ENCODE measurements around the gene CLCN4. TPM values are rescaled to one million over a fixed set of nuclear protein-coding genes. Genes with fewer than 3 reads are reported as not detected.
A peak's percentile ranks its signal among the peaks of the same experiment; 100 is the strongest.

The CLCN4 gene
- total RNA-seq, 1 experiment from 2014 or later = 17.2 TPM

GRCh38 chrX:10208281-10208856 is 51.6 kb downstream of the CLCN4 start:
- no peak for DNase-seq
- peaks cover 14% of the 10 kb centered on the region for H3K36me3 ChIP-seq
- H3K27me3 ChIP-seq = no peaks in the 10 kb centered on the region

DNA sequence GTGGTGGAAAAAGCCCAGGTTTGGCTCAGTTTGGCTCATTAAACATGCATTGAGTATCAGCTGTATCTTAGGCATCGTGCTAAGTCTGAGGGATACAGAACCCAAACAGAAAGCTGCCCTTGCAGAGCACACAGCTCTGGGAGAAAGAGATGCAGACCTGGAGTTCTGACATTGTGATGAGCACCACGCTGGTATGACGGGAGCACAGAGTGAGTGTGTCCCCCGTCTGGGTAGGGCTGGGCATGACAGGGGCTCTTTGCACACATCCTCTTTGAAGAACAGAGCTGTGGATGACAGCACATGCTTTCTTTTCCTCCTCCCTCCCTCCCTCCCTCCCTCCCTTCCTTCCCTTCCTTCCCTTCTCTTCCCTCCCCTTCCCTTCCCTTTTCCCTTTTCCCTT is 52.2 kb downstream of the CLCN4 start:
- no peak for DNase-seq
- H3K27ac ChIP-seq = no peak overlapping the region
- no peaks in the 10 kb centered on the region; the same call in 1 of the 2 replicates for H3K9me3 ChIP-seq (replicated peaks)
- peaks cover 13% of the 10 kb centered on the region for H3K36me3 ChIP-seq
- no peaks in the 10 kb centered on the region for H3K27me3 ChIP-seq
- no peaks in the 10 kb centered on the region for H3K4me1 ChIP-seq
- H3K4me3 ChIP-seq = no peak overlapping the region

More at GRCh38 chrX:10208281-10208856, 51.6 kb downstream of the CLCN4 start:
- no peak overlapping the region for H3K4me3 ChIP-seq
- H3K27ac ChIP-seq = no peak overlapping the region
- no peaks in the 10 kb centered on the region for H3K4me1 ChIP-seq
- no peaks in the 10 kb centered on the region; the same call in 1 of the 2 replicates for H3K9me3 ChIP-seq (replicated peaks)

GRCh38 chrX:10212395-10212794 is 55.6 kb downstream of the CLCN4 start:
- Histone ChIP-seq H3K9me3 (replicated peaks) (no peaks in the 10 kb centered on the region), H3K4me3 (no peak overlapping the region), H3K4me1 (no peaks in the 10 kb centered on the region), H3K27me3 (no peaks in the 10 kb centered on the region), H3K27ac (no peak overlapping the region), H3K36me3 (peaks cover 18% of the 10 kb centered on the region)
- DNase-seq = no peak

DNA sequence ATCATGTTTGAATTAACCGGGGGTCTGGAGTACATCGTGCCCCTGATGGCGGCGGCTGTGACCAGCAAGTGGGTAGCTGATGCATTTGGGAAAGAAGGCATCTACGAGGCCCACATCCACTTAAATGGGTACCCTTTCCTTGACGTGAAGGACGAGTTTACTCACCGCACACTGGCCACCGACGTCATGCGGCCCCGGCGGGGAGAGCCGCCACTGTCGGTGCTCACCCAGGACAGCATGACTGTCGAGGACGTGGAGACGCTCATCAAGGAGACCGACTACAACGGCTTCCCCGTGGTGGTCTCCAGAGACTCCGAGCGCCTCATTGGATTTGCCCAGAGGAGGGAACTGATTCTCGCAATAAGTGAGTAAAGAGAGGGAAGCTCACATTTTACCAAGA is 56.9 kb downstream of the CLCN4 start:
- DNase-seq = no peak
- Histone ChIP-seq H3K36me3 (peaks cover 14% of the 10 kb centered on the region), H3K27me3 (no peaks in the 10 kb centered on the region), H3K4me3 (no peak overlapping the region), H3K27ac (no peak overlapping the region), H3K9me3 (replicated peaks) (no peaks in the 10 kb centered on the region), H3K4me1 (no peaks in the 10 kb centered on the region)

DNA sequence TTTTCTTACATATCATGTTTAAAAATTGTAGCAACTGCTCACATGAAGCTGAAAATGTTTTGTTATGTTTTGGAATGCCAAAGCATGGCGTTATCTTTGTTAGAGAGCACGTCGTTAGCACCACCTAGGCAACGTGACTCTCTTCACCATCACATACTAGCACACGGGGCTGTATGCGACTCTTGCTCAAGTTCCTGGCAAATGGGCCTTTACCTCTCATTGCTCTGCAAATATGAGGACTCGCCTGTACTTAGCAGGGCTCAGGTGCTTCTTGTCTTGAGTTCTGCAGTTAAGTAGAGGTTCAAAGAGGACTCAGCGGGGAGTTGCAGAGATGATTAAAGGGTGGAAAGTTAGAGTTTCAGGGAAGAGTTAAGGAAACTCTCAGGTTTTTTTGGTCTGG is 59.4 kb downstream of the CLCN4 start:
- Histone ChIP-seq H3K4me1 (no peaks in the 10 kb centered on the region), H3K36me3 (peaks cover 18% of the 10 kb centered on the region), H3K9me3 (replicated peaks) (no peaks in the 10 kb centered on the region), H3K27me3 (no peaks in the 10 kb centered on the region), H3K27ac (no peak overlapping the region), H3K4me3 (no peak overlapping the region)
- no peak for DNase-seq

DNA sequence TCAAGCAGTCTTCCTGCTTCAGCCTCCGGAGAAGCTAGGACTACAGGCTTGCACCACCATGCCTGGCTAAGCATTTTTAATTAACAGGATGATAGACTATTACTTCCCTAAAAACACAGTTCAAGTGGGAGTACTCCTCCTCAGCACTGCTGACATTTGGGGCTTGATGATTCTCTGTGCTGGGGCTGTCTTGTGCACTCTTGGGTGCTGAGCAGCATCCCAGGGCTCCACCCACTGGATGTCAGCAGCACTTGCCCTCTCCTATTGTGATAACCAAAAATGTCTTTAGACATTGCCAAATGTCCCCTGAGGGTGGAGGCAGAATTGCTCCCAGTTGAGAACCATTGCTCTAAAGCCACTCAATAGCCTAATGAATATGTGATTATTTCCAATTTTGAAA is 60.4 kb downstream of the CLCN4 start:
- peak in 1 of 2 experiments; percentile 14 for DNase-seq
- Histone ChIP-seq H3K27ac (no peak overlapping the region), H3K4me1 (no peaks in the 10 kb centered on the region), H3K36me3 (peaks cover 25% of the 10 kb centered on the region), H3K4me3 (no peak overlapping the region), H3K27me3 (no peaks in the 10 kb centered on the region), H3K9me3 (replicated peaks) (no peaks in the 10 kb centered on the region)

DNA sequence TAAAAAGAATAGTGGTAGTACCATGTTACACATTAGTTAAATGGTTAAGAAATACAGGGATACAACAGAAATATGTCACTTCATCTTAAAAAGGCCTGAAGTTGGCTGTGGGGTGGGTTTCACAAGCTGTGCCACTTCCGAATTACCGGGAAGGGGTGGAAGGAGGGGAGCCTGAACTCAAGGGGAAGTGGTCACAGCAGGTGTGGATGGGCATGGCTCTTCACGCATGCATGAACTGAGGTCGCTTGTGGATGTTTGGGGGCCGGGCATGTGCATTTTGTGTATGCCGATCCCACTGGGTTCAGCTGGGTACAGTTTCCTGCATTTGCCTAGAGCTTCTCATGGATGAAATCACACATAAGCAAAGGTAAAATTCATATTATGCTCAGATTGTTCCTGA is 64.9 kb downstream of the CLCN4 start:
- peaks cover 14% of the 10 kb centered on the region for H3K36me3 ChIP-seq
- no peaks in the 10 kb centered on the region for H3K4me1 ChIP-seq
- DNase-seq = no peak
- H3K27ac ChIP-seq = no peak overlapping the region
- H3K4me3 ChIP-seq = no peak overlapping the region
- no peaks in the 10 kb centered on the region for H3K27me3 ChIP-seq
- H3K9me3 ChIP-seq (replicated peaks) = no peaks in the 10 kb centered on the region

DNA sequence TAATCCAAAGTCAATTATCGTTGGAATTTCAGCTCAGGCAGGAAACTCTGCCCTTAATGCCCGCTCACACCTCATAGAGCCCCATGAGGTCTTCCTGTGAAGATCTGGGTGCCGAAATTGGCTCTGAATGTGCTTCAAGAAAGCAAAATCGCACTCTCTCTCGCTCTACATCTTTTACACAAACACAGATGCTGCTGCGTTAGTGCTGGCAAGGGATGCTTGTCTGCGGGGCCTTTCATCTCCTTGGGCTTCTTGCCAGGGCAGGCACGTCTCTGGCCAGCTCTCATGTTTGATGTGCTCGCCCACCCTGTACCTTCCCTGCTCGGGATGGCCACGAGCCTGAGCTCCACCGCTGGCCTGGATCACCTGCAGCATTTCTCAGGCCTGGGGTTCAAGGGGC is 66.5 kb downstream of the CLCN4 start:
- Histone ChIP-seq H3K27me3 (no peaks in the 10 kb centered on the region), H3K4me3 (no peak overlapping the region), H3K9me3 (replicated peaks) (no peaks in the 10 kb centered on the region), H3K27ac (no peak overlapping the region), H3K4me1 (no peaks in the 10 kb centered on the region), H3K36me3 (peaks cover 14% of the 10 kb centered on the region; the same call in 1 of the 2 replicates)
- no peak for DNase-seq

- no peaks in the 10 kb centered on the region for H3K27me3 ChIP-seq
Measured at GRCh38 chrX:10223781-10224180, 67.0 kb downstream of the CLCN4 start.

DNA sequence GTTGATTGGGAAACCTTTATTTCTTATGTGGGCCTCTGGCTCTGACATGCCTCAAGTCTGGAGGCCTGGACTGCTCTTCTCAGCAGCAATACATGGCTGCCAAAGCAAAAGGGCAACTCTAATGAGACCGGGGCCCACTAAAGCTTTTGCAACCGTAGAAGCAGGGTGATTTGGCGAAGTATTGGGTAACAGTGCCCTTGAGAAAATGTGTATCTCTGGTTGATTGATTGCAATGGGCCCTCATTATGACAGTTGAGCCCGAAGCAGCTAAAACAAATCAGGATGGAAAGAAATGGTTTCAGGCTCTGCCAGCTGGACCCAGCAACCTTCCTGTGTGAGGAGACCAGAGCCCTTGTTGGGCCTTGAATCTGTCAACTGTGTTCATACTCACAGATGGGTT is 73.4 kb downstream of the CLCN4 start:
- H3K36me3 ChIP-seq = no peaks in the 10 kb centered on the region; the same call in 1 of the 2 replicates
- H3K27ac ChIP-seq = no peak overlapping the region
- DNase-seq = no peak
- H3K4me1 ChIP-seq = no peaks in the 10 kb centered on the region; the same call in 1 of the 2 replicates
- no peaks in the 10 kb centered on the region for H3K27me3 ChIP-seq
- H3K4me3 ChIP-seq = no peak overlapping the region
- no peaks in the 10 kb centered on the region for H3K9me3 ChIP-seq (replicated peaks)

More at GRCh38 chrX:10223781-10224180, 67.0 kb downstream of the CLCN4 start:
- peaks cover 14% of the 10 kb centered on the region; the same call in 1 of the 2 replicates for H3K36me3 ChIP-seq
- no peak overlapping the region for H3K27ac ChIP-seq
- H3K4me3 ChIP-seq = no peak overlapping the region
- DNase-seq = no peak
- H3K4me1 ChIP-seq = no peaks in the 10 kb centered on the region
- no peaks in the 10 kb centered on the region for H3K9me3 ChIP-seq (replicated peaks)

DNA sequence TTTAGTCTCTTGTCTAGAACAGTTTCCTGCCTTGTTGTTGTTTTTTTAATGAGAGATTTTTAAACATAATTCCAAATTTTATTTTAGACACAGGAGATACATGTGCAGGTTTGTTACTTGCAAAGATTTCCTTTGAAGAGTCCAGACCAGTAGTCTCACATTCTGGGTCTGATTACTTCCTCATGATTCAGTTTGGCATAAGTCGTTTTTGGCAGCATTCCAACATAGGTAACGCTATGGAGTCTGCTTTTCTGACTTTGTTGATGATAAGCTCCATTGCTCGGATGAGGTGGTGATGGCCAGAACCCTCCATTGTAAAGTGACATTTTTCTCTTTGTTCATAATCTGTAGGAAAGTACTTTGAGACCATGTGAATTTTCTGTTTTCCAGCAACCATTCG is 74.7 kb downstream of the CLCN4 start:
- Histone ChIP-seq H3K4me3 (no peak overlapping the region), H3K4me1 (peaks cover 10% of the 10 kb centered on the region), H3K27ac (no peak overlapping the region), H3K9me3 (replicated peaks) (no peaks in the 10 kb centered on the region), H3K27me3 (no peaks in the 10 kb centered on the region), H3K36me3 (no peaks in the 10 kb centered on the region; the same call in 1 of the 2 replicates)
- DNase-seq = no peak

- H3K27ac ChIP-seq = no peak overlapping the region
- DNase-seq = peak; percentile 38 to 54
Measured at GRCh38 chrX:10233173-10233572, 76.4 kb downstream of the CLCN4 start.

GRCh38 chrX:10233696-10234095 is 76.9 kb downstream of the CLCN4 start:
- Histone ChIP-seq H3K9me3 (replicated peaks) (no peaks in the 10 kb centered on the region), H3K4me1 (peaks cover 11% of the 10 kb centered on the region), H3K27me3 (no peaks in the 10 kb centered on the region), H3K36me3 (no peaks in the 10 kb centered on the region; the same call in 1 of the 2 replicates), H3K4me3 (no peak overlapping the region), H3K27ac (no peak overlapping the region)
- no peak for DNase-seq

More at GRCh38 chrX:10233173-10233572, 76.4 kb downstream of the CLCN4 start:
- Histone ChIP-seq H3K36me3 (no peaks in the 10 kb centered on the region; the same call in 1 of the 2 replicates), H3K4me1 (peaks cover 11% of the 10 kb centered on the region), H3K9me3 (replicated peaks) (no peaks in the 10 kb centered on the region), H3K4me3 (no peak overlapping the region), H3K27me3 (no peaks in the 10 kb centered on the region)

DNA sequence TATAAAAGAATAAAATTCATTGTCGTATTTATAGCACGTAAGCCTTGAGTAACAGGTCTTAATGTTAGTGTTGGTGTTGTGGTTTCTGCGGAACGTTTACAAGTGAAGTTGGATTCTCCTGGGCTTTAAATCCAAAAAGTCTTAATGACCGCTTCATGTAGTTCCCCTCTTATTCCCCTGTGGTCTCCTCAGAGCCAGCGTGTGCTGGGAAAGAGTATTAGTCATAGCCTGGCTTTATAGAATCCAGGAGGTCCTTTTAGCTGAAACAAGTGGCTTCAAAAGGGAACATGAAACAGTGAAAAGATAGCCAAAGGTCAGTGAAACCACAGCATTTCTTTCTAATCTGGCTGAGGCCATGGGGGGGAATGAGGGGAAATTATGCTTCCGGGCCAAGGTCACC is 79.1 kb downstream of the CLCN4 start:
- no peak overlapping the region for H3K27ac ChIP-seq
- peak; percentile 51 to 75 for DNase-seq

GRCh38 chrX:10237241-10237640 is 80.5 kb downstream of the CLCN4 start:
- H3K9me3 ChIP-seq (replicated peaks) = no peaks in the 10 kb centered on the region
- no peak overlapping the region for H3K27ac ChIP-seq
- no peaks in the 10 kb centered on the region for H3K27me3 ChIP-seq
- H3K36me3 ChIP-seq = no peaks in the 10 kb centered on the region; the same call in 1 of the 2 replicates
- no peak for DNase-seq
- no peak overlapping the region for H3K4me3 ChIP-seq
- peaks cover 24% of the 10 kb centered on the region for H3K4me1 ChIP-seq

More for the DNA sequence above, 79.1 kb downstream of the CLCN4 start:
- Histone ChIP-seq H3K27me3 (no peaks in the 10 kb centered on the region), H3K4me3 (no peak overlapping the region), H3K4me1 (peaks cover 24% of the 10 kb centered on the region), H3K36me3 (no peaks in the 10 kb centered on the region; the same call in 1 of the 2 replicates), H3K9me3 (replicated peaks) (no peaks in the 10 kb centered on the region)

- Histone ChIP-seq H3K27ac (peak overlapping the region; percentile 34), H3K27me3 (no peaks in the 10 kb centered on the region), H3K36me3 (no peaks in the 10 kb centered on the region; the same call in 1 of the 2 replicates), H3K4me1 (peaks cover 37% of the 10 kb centered on the region), H3K9me3 (replicated peaks) (no peaks in the 10 kb centered on the region), H3K4me3 (no peak overlapping the region)
- DNase-seq = peak; percentile 66 to 75
Measured at GRCh38 chrX:10239611-10240064, 82.9 kb downstream of the CLCN4 start.

Data from SJCRH30 (cell line).